Measurements from ENCODE around the gene LRRC17.
"Not testable (repeated sequence)": the region's sequence is repeated elsewhere in the genome, so short reads cannot be mapped to it uniquely, and the experiment has no call there.

Gene LRRC17

DNA sequence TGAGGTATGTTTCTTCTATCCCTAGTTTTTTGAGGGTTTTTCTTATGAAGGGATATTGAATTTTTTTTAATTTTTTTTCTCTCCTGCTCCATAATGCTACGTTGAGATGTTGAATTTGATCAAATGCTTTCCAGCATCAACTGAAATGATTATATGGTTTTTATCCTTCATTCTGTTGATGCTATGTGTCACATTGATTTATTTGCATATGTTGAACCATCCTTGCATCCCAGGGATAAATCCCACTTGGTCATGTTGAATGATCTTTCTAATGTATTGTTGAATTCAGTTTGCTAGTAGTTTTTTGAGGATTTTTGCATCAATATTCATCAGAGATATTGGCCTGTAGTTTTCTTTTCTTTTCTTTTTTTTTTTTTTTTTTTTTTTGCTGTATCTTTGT, 9.2 kb upstream of the LRRC17 start:
- not testable (repeated sequence) for H3K4me1 ChIP-seq (ENCODE audit: insufficient read depth, low read length); H3K4me3 ChIP-seq (ENCODE audit: low read length); H3K27me3 ChIP-seq (ENCODE audit: insufficient read depth, low read length); H3K27ac ChIP-seq (ENCODE audit: low read length); H3K9ac ChIP-seq (ENCODE audit: low read depth, low read length); H3K9me3 ChIP-seq (ENCODE audit: insufficient read depth, low read depth, low read length); H3K36me3 ChIP-seq (ENCODE audit: insufficient read depth, low read depth, low read length)

- Histone ChIP-seq H3K36me3 (ENCODE audit: insufficient read depth, low read depth, low read length) (no peaks in the 10 kb centered on the region), H3K27ac (ENCODE audit: low read length) (no peak overlapping the region), H3K27me3 (ENCODE audit: insufficient read depth, low read length) (no peaks in the 10 kb centered on the region), H3K9ac (ENCODE audit: low read depth, low read length) (no peak overlapping the region), H3K9me3 (ENCODE audit: insufficient read depth, low read depth, low read length) (no peaks in the 10 kb centered on the region), H3K4me1 (ENCODE audit: insufficient read depth, low read length) (peaks cover 12% of the 10 kb centered on the region; the same call in 1 of the 2 replicates), H3K4me3 (ENCODE audit: low read length) (no peak overlapping the region)
Observed at GRCh38 chr7:102908676-102909075, 4.1 kb upstream of the LRRC17 start.

GRCh38 chr7:102913826-102914225, 1.0 kb downstream of the LRRC17 start:
- Histone ChIP-seq H3K9ac (ENCODE audit: low read depth, low read length) (no peak overlapping the region), H3K27ac (ENCODE audit: low read length) (no peak overlapping the region)

DNA sequence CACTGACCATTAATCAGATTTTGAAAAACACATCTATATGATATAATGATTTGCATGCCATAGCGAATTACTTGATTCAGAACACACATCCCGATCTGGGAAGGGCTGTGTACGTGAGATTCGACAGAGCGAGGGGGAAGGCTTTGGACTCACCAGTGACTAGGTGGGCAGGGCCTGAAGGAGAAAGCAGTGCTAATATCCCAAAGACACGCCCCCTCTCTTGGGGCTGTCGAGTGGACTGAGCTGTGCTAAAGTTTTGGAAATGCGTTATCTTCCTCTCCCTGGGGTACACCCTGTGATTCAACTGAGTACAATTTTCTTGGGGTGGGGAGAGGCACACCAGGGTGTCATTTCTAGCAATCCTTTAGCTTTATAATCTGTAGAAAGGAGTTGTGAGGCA, 1.8 kb downstream of the LRRC17 start:
- Histone ChIP-seq H3K27ac (ENCODE audit: low read length) (no peak overlapping the region), H3K4me1 (ENCODE audit: insufficient read depth, low read length) (peaks cover 22% of the 10 kb centered on the region; the same call in 1 of the 2 replicates)

More at GRCh38 chr7:102913826-102914225, 1.0 kb downstream of the LRRC17 start:
- Histone ChIP-seq H3K4me1 (ENCODE audit: insufficient read depth, low read length) (peaks cover 22% of the 10 kb centered on the region; the same call in 1 of the 2 replicates), H3K4me3 (ENCODE audit: low read length) (peak overlapping the region; percentile 58; the same call in 1 of the 2 replicates), H3K36me3 (ENCODE audit: insufficient read depth, low read depth, low read length) (no peaks in the 10 kb centered on the region), H3K9me3 (ENCODE audit: insufficient read depth, low read depth, low read length) (no peaks in the 10 kb centered on the region), H3K27me3 (ENCODE audit: insufficient read depth, low read length) (no peaks in the 10 kb centered on the region)

GRCh38 chr7:102916426-102916825, 3.6 kb downstream of the LRRC17 start:
- Histone ChIP-seq H3K4me1 (ENCODE audit: insufficient read depth, low read length) (peaks cover 22% of the 10 kb centered on the region; the same call in 1 of the 2 replicates), H3K27me3 (ENCODE audit: insufficient read depth, low read length) (no peaks in the 10 kb centered on the region), H3K9ac (ENCODE audit: low read depth, low read length) (no peak overlapping the region), H3K9me3 (ENCODE audit: insufficient read depth, low read depth, low read length) (no peaks in the 10 kb centered on the region), H3K4me3 (ENCODE audit: low read length) (no peak overlapping the region), H3K27ac (ENCODE audit: low read length) (no peak overlapping the region), H3K36me3 (ENCODE audit: insufficient read depth, low read depth, low read length) (no peaks in the 10 kb centered on the region)

More for the DNA sequence above, 1.8 kb downstream of the LRRC17 start:
- no peaks in the 10 kb centered on the region for H3K9me3 ChIP-seq (ENCODE audit: insufficient read depth, low read depth, low read length)
- no peaks in the 10 kb centered on the region for H3K27me3 ChIP-seq (ENCODE audit: insufficient read depth, low read length)
- H3K9ac ChIP-seq (ENCODE audit: low read depth, low read length): no peak overlapping the region
- no peaks in the 10 kb centered on the region for H3K36me3 ChIP-seq (ENCODE audit: insufficient read depth, low read depth, low read length)
- no peak overlapping the region for H3K4me3 ChIP-seq (ENCODE audit: low read length)

DNA sequence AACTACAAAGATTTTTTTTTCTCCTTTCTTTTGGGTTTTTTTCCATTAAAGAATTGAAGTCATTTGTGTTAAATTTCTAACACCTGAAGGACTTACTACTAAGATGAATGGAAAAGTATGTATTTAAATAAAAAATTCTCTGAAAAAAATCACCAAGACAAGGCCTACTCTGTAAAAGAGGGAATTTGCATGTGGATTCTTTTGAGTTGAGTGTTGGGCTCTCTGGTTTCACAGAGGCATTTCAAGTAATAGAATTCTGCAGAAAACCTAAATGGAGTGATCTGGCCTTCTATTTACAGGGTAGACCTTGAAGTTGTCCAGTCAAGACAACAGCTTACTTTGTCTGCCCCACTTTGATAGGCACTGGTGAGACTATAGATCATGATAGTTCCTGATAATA, 4.1 kb downstream of the LRRC17 start:
- Histone ChIP-seq H3K27me3 (ENCODE audit: insufficient read depth, low read length) (no peaks in the 10 kb centered on the region), H3K9ac (ENCODE audit: low read depth, low read length) (no peak overlapping the region), H3K36me3 (ENCODE audit: insufficient read depth, low read depth, low read length) (no peaks in the 10 kb centered on the region), H3K27ac (ENCODE audit: low read length) (no peak overlapping the region), H3K9me3 (ENCODE audit: insufficient read depth, low read depth, low read length) (no peaks in the 10 kb centered on the region), H3K4me1 (ENCODE audit: insufficient read depth, low read length) (peaks cover 22% of the 10 kb centered on the region; the same call in 1 of the 2 replicates), H3K4me3 (ENCODE audit: low read length) (no peak overlapping the region)

- Histone ChIP-seq H3K9ac (ENCODE audit: low read depth, low read length) (no peak overlapping the region), H3K27ac (ENCODE audit: low read length) (no peak overlapping the region), H3K27me3 (ENCODE audit: insufficient read depth, low read length) (no peaks in the 10 kb centered on the region), H3K36me3 (ENCODE audit: insufficient read depth, low read depth, low read length) (no peaks in the 10 kb centered on the region), H3K4me1 (ENCODE audit: insufficient read depth, low read length) (peaks cover 19% of the 10 kb centered on the region; the same call in 1 of the 2 replicates), H3K4me3 (ENCODE audit: low read length) (no peak overlapping the region), H3K9me3 (ENCODE audit: insufficient read depth, low read depth, low read length) (no peaks in the 10 kb centered on the region)
Observed at GRCh38 chr7:102917436-102918353, 4.9 kb downstream of the LRRC17 start.

- H3K27me3 ChIP-seq (ENCODE audit: insufficient read depth, low read length): no peaks in the 10 kb centered on the region
- no peak overlapping the region for H3K9ac ChIP-seq (ENCODE audit: low read depth, low read length)
- H3K9me3 ChIP-seq (ENCODE audit: insufficient read depth, low read depth, low read length): no peaks in the 10 kb centered on the region
- no peaks in the 10 kb centered on the region for H3K36me3 ChIP-seq (ENCODE audit: insufficient read depth, low read depth, low read length)
- H3K27ac ChIP-seq (ENCODE audit: low read length): no peak overlapping the region
- no peak overlapping the region for H3K4me3 ChIP-seq (ENCODE audit: low read length)
- peaks cover 10% of the 10 kb centered on the region; the same call in 1 of the 2 replicates for H3K4me1 ChIP-seq (ENCODE audit: insufficient read depth, low read length)
Observed at GRCh38 chr7:102918845-102919244, 6.0 kb downstream of the LRRC17 start.

DNA sequence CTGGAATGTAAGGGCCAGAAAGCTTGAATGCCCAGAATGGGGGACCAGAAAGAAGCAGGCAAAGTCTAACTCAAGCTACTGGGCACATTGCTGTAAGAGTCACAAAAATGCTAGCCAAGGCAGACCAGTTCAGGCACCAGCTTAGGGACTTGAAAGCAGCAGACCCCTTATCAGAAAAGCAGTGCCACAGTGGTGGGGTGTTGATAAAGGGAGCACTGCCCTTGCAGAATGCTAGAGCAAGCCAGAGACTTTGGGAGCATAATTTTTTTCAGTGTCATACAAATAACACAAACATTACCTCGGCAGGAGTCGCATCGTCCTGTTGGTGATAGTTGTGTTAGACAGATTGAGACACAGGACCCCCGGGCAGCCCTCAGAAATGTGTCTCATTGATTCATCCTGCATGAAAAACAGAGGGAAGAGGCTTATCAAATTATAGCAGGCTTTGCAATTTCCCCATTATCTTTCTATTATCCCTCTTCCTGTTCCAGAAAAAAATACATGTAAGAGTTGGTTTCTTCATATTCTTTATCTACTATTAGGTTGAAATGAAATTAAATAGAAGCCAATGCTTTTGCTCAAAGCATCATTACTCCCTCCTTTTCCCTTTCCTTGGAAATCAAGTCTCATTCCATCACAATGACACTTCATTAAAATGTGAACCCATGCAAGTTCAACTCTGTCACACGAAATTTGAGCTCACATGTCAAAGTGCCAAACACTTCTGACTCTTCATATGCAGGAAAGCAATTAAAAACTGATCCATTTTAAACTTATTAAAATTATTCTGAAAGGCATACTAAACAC, 13.4 kb downstream of the LRRC17 start:
- H3K4me1 ChIP-seq (ENCODE audit: insufficient read depth, low read length): peaks cover 22% of the 10 kb centered on the region
- H3K27me3 ChIP-seq (ENCODE audit: insufficient read depth, low read length): no peaks in the 10 kb centered on the region
- no peaks in the 10 kb centered on the region for H3K9me3 ChIP-seq (ENCODE audit: insufficient read depth, low read depth, low read length)
- no peak overlapping the region for H3K27ac ChIP-seq (ENCODE audit: low read length)
- no peaks in the 10 kb centered on the region for H3K36me3 ChIP-seq (ENCODE audit: insufficient read depth, low read depth, low read length)
- no peak overlapping the region for H3K9ac ChIP-seq (ENCODE audit: low read depth, low read length)
- no peak overlapping the region; the same call in 1 of the 2 replicates for H3K4me3 ChIP-seq (ENCODE audit: low read length)

DNA sequence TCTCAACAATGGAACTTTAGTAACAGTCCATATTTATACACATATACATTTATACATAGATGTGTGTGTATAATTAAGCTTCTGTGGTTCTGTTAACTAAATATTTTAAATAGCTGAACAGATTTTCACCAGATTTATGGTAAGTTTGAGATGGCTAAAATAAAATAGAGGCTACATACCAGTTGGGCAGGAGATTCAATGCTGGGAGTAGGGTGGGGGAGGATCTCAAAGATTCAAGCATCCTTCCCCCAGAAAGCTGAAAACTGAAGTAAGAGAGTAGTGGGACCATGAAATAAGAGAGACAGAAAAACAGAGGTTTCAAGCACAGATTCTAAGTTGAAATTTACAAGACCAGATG, 14.0 kb downstream of the LRRC17 start:
- Histone ChIP-seq H3K4me3 (ENCODE audit: low read length) (no peak overlapping the region; the same call in 1 of the 2 replicates), H3K36me3 (ENCODE audit: insufficient read depth, low read depth, low read length) (no peaks in the 10 kb centered on the region), H3K27me3 (ENCODE audit: insufficient read depth, low read length) (no peaks in the 10 kb centered on the region), H3K9ac (ENCODE audit: low read depth, low read length) (no peak overlapping the region), H3K9me3 (ENCODE audit: insufficient read depth, low read depth, low read length) (no peaks in the 10 kb centered on the region), H3K27ac (ENCODE audit: low read length) (no peak overlapping the region), H3K4me1 (ENCODE audit: insufficient read depth, low read length) (peaks cover 22% of the 10 kb centered on the region)

DNA sequence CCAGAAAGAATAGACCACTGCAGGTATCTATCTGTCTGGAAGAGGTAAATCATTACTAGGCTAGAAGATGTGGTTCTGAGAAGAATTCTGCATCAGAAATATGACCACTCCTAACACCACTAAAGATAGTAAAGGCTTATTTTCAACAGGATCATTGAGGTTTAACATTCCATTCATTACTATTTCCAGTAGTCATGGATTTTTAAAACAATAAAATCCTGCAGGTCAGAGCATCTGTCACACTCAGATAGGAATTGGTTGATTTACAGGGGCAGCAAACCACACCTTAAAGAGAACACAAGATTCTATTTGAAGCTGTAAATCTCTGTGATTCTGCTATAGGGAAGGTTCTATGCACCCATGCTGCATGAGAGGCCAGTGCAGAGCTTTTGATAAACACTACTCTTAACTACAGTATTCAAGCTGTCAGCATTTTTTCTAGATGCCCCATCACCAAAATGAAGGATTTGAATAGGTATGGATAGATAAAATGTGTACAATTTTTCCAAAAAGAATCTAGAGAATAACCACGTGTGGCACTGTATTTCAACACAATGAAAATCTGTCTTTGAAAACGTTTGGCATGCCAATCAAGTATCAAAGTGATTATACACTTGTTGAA, 14.6 kb downstream of the LRRC17 start:
- Histone ChIP-seq H3K9me3 (ENCODE audit: insufficient read depth, low read depth, low read length) (no peaks in the 10 kb centered on the region), H3K9ac (ENCODE audit: low read depth, low read length) (no peak overlapping the region), H3K4me1 (ENCODE audit: insufficient read depth, low read length) (peaks cover 24% of the 10 kb centered on the region), H3K36me3 (ENCODE audit: insufficient read depth, low read depth, low read length) (no peaks in the 10 kb centered on the region), H3K27me3 (ENCODE audit: insufficient read depth, low read length) (no peaks in the 10 kb centered on the region), H3K4me3 (ENCODE audit: low read length) (no peak overlapping the region), H3K27ac (ENCODE audit: low read length) (no peak overlapping the region)
